NCI-H146 (cell line): ENCODE results near the gene LARGE1.

ENCODE experiments used
- DNase-seq: peaks from one replicate; lab custom pipeline; 2025; lab: John Stamatoyannopoulos, UW

Gene LARGE1

GRCh38 chr22:33561149-33561807, 359.0 kb downstream of the LARGE1 start:
- peak; percentile 21 for DNase-seq

- DNase-seq: no peak
Observed at GRCh38 chr22:33557836-33558235, 362.4 kb downstream of the LARGE1 start.

- no peak for DNase-seq
Observed at GRCh38 chr22:33555814-33556522, 364.3 kb downstream of the LARGE1 start.

GRCh38 chr22:33553493-33553892, 366.8 kb downstream of the LARGE1 start:
- no peak for DNase-seq

GRCh38 chr22:33544707-33545106, 375.6 kb downstream of the LARGE1 start:
- no peak for DNase-seq

- DNase-seq: no peak
Observed at GRCh38 chr22:33542722-33543121, 377.6 kb downstream of the LARGE1 start.

- DNase-seq: no peak
Observed at GRCh38 chr22:33542153-33542552, 378.1 kb downstream of the LARGE1 start.

- no peak for DNase-seq
Observed at GRCh38 chr22:33539902-33540751, 380.1 kb downstream of the LARGE1 start.

- no peak for DNase-seq
Observed at GRCh38 chr22:33539202-33539901, 380.9 kb downstream of the LARGE1 start.

GRCh38 chr22:33538277-33538885, 381.9 kb downstream of the LARGE1 start:
- DNase-seq: no peak

- no peak for DNase-seq
Observed at GRCh38 chr22:33537059-33537458, 383.2 kb downstream of the LARGE1 start.

GRCh38 chr22:33535937-33536875, 384.1 kb downstream of the LARGE1 start:
- DNase-seq: peak; percentile 46

- no peak for DNase-seq
Observed at GRCh38 chr22:33529424-33530113, 390.7 kb downstream of the LARGE1 start.

- no peak for DNase-seq
Observed at GRCh38 chr22:33528183-33528582, 392.1 kb downstream of the LARGE1 start.

- no peak for DNase-seq
Observed at GRCh38 chr22:33526434-33527107, 393.7 kb downstream of the LARGE1 start.

- no peak for DNase-seq
Observed at GRCh38 chr22:33524511-33525260, 395.6 kb downstream of the LARGE1 start.

- DNase-seq: no peak
Observed at GRCh38 chr22:33521879-33522665, 398.2 kb downstream of the LARGE1 start.
